ENCODE measurements around the gene H2BW2.
"Not testable (repeated sequence)": the region's sequence is repeated elsewhere in the genome, so short reads cannot be mapped to it uniquely, and the experiment has no call there.

Gene H2BW2

GRCh38 chrX:104039689-104040505 lies at the start of gene H2BW2:
Gene H2BW2 (plus strand): TSS chrX:104039956. CDS start chrX:104039995, 39 bp downstream.
- no peak for DNase-seq

- DNase-seq, result no peak
These were observed 40.5 kb upstream of the H2BW2 start for GRCh38 chrX:103999234-103999633.

- DNase-seq, result no peak
These were observed 30.9 kb upstream of the H2BW2 start for GRCh38 chrX:104008831-104009230.

- no peak for DNase-seq
These were observed 26.6 kb upstream of the H2BW2 start for GRCh38 chrX:104013158-104013557.

- no peak for DNase-seq
These were observed 26.1 kb upstream of the H2BW2 start, which contains the start of gene H2BW1 for GRCh38 chrX:104013606-104014005. Gene H2BW1 (minus strand): TSS chrX:104013708. CDS start chrX:104013576, 132 bp downstream.

GRCh38 chrX:104015576-104015975 lies 24.2 kb upstream of the H2BW2 start:
- DNase-seq, result not testable (repeated sequence)

GRCh38 chrX:104018126-104018525 lies 21.6 kb upstream of the H2BW2 start:
- DNase-seq, result no peak

- no peak for DNase-seq
These were observed 1.2 kb downstream of the H2BW2 start for GRCh38 chrX:104041003-104041402.

GRCh38 chrX:104045642-104046041 lies 5.9 kb downstream of the H2BW2 start:
- DNase-seq, result no peak

GRCh38 chrX:104047171-104047570 lies 7.4 kb downstream of the H2BW2 start:
- no peak for DNase-seq

- DNase-seq, result not testable (repeated sequence)
These were observed 15.2 kb downstream of the H2BW2 start for GRCh38 chrX:104054956-104055355.

- not testable (repeated sequence) for DNase-seq
These were observed 22.9 kb downstream of the H2BW2 start for GRCh38 chrX:104062636-104063035.

GRCh38 chrX:104075778-104076445 lies 36.2 kb downstream of the H2BW2 start, which contains the start of gene TMSB15C:
Gene TMSB15C (minus strand): TSS chrX:104076236.
- not testable (repeated sequence) for DNase-seq

GRCh38 chrX:104077854-104078253 lies 38.1 kb downstream of the H2BW2 start:
- DNase-seq, result not testable (repeated sequence)

GRCh38 chrX:104084063-104084462 lies 44.3 kb downstream of the H2BW2 start:
- no peak for DNase-seq

GRCh38 chrX:104084534-104085277 lies 45.0 kb downstream of the H2BW2 start:
- DNase-seq, result no peak

GRCh38 chrX:104085477-104085876 lies 45.7 kb downstream of the H2BW2 start:
- DNase-seq, result no peak

GRCh38 chrX:104085919-104086318 lies 46.2 kb downstream of the H2BW2 start:
- DNase-seq, result no peak

Data from stimulated activated naive CD4-positive, alpha-beta T cell treated with Interleukin-2 at 50 U/mL for 16 hours (primary cell).